GM10266 (cell line): ENCODE measurements around the gene SAAL1.

Experiments used
- DNase-seq: peaks from one replicate; pipeline ENCODE4 v3.0.0; 2012; ENCODE audit errors: extremely low spot score
- CTCF ChIP-seq: IDR thresholded peaks from 2 replicates; pipeline ENCODE4 v1.5.1; 2012; ENCODE audit warnings: mild to moderate bottlenecking, low read depth; ENCODE audit not compliant: control insufficient read depth, insufficient read depth; ENCODE audit errors: missing control alignments

The SAAL1 gene

GRCh38 chr11:18064450-18065054 is 41.3 kb downstream of the SAAL1 start:
- DNase-seq: no peak
- TF ChIP-seq CTCF: no peak

- DNase-seq: no peak
- TF ChIP-seq CTCF: no peak
Observed at GRCh38 chr11:18063862-18064434, 41.9 kb downstream of the SAAL1 start.

GRCh38 chr11:18063125-18063524 is 42.8 kb downstream of the SAAL1 start:
- no peak for TF ChIP-seq CTCF
- no peak for DNase-seq

GRCh38 chr11:18061351-18061750 is 44.5 kb downstream of the SAAL1 start:
- DNase-seq: no peak
- TF ChIP-seq CTCF: no peak

- DNase-seq: no peak
- no peak for TF ChIP-seq CTCF
Observed at GRCh38 chr11:18056561-18057181, 49.2 kb downstream of the SAAL1 start.

GRCh38 chr11:18054511-18055103 is 51.3 kb downstream of the SAAL1 start:
- no peak for TF ChIP-seq CTCF
- no peak for DNase-seq

GRCh38 chr11:18050848-18051247 is 55.0 kb downstream of the SAAL1 start:
- no peak for TF ChIP-seq CTCF
- DNase-seq: no peak
